H1 (cell line): ENCODE results near the gene KLF12. TPM values are rescaled to one million over a fixed set of nuclear protein-coding genes. Genes with fewer than 3 reads are reported as not detected.
A peak's percentile ranks its signal among the peaks of the same experiment; 100 is the strongest.

Source experiments
- CHD1 ChIP-seq: IDR thresholded peaks from 2 replicates; pipeline ENCODE4 v1.6.1; 2012; ENCODE audit warnings: low read depth, low read length, improper control_type of control experiment
- EGR1 ChIP-seq: IDR thresholded peaks from 2 replicates; pipeline ENCODE4 v1.6.1; 2011; ENCODE audit warnings: low read depth, low read length, borderline replicate concordance
- HDAC2 ChIP-seq, 2 experiments: fragments of 300-600 bp in 1 of 2; sonication (generic) in 1 of 2; IDR thresholded peaks; 2 replicates each; pipeline ENCODE4 v1.6.1; 2011 to 2012; ENCODE audit warnings: low read depth in 2 of 2, low read length in 2 of 2, mild to moderate bottlenecking in 2 of 2, moderate library complexity in 2 of 2, borderline replicate concordance in 1 of 2, inconsistent platforms in 1 of 2
- JUN ChIP-seq: IDR thresholded peaks from 2 replicates; pipeline ENCODE4 v1.6.1; 2011; ENCODE audit warnings: low read depth, mild to moderate bottlenecking, improper control_type of control experiment, low read length
- KDM4A ChIP-seq: IDR thresholded peaks from one replicate; pipeline ENCODE4 v1.7.1; 2012; ENCODE audit warnings: low read depth, mild to moderate bottlenecking, moderate library complexity, low read length, inconsistent platforms; ENCODE audit not compliant: severe bottlenecking
- KDM5A ChIP-seq: fragments of 200-600 bp; IDR thresholded peaks from 2 replicates; pipeline ENCODE4 v1.7.1; 2012; ENCODE audit warnings: mild to moderate bottlenecking, low read length, inconsistent platforms, mixed read lengths
- MAX ChIP-seq: IDR thresholded peaks from 2 replicates; pipeline ENCODE4 v1.6.1; 2012; ENCODE audit warnings: inconsistent platforms
- POLR2A ChIP-seq, 2 experiments: IDR thresholded peaks; 1 replicate in 1 of 2; 2 replicates in 1 of 2; pipeline ENCODE4 v1.6.1; 2011; ENCODE audit warnings: low read depth in 2 of 2, low read length in 2 of 2, mild to moderate bottlenecking in 2 of 2; ENCODE audit errors: control extremely low read depth in 1 of 2
- POU5F1 ChIP-seq: IDR thresholded peaks from 2 replicates; pipeline ENCODE4 v1.6.1; 2011; ENCODE audit warnings: low read depth, mild to moderate bottlenecking, low read length, moderate library complexity
- RAD21 ChIP-seq, 2 experiments: IDR thresholded peaks in 1 of 2; conservative IDR thresholded peaks in 1 of 2; 2 replicates each; pipeline ENCODE4 v1.6.1; 2011; ENCODE audit warnings: low read depth in 2 of 2, low read length in 2 of 2, improper control_type of control experiment in 1 of 2, inconsistent platforms in 1 of 2, mild to moderate bottlenecking in 1 of 2, moderate library complexity in 1 of 2
- RNF2 ChIP-seq: fragments of 200-900, 300-1000 bp; sonication (generic); IDR thresholded peaks from 2 replicates; pipeline ENCODE4 v1.7.1; 2016; ENCODE audit warnings: borderline replicate concordance, low read depth, mild to moderate bottlenecking, antibody characterized with exemption, low read length; ENCODE audit not compliant: poor library complexity, severe bottlenecking; ENCODE audit errors: missing control alignments
- SIRT6 ChIP-seq: IDR thresholded peaks from one replicate; pipeline ENCODE4 v1.7.1; 2012; ENCODE audit warnings: low read length, inconsistent platforms
- SP2 ChIP-seq: IDR thresholded peaks from 2 replicates; pipeline ENCODE4 v1.6.1; 2012; ENCODE audit warnings: mild to moderate bottlenecking, low read length, inconsistent platforms
- TCF12 ChIP-seq: IDR thresholded peaks from 2 replicates; pipeline ENCODE4 v1.6.1; 2011; ENCODE audit warnings: low read depth, mild to moderate bottlenecking, low read length
- YY1 ChIP-seq: IDR thresholded peaks from 2 replicates; pipeline ENCODE4 v1.6.1; 2011; ENCODE audit warnings: low read depth, mild to moderate bottlenecking, low read length
- polyA plus RNA-seq, 7 experiments: library from polyadenylated mRNA; depleted of rRNA in 3 of 7; stranded (reverse) in 5 of 7; unstranded in 2 of 7; fragments of >200 nt in 5 of 7; fragments of 200-250 nt in 2 of 7; gene quantifications; 1 replicate in 5 of 7; 2 replicates in 1 of 7; 4 replicates in 1 of 7; pipeline versions ENCODE4 v1.2.1 to v1.2.3, GENCODE V29; 2011 to 2013; ENCODE audit warnings: missing spikeins in 2 of 7, mixed read lengths in 2 of 7
- total RNA-seq: library from RNA; stranded (reverse); fragmentation: NEBNext Ultra II Directional; extraction: Animal tissue kit (Norgen Biotek cat#: 25700); gene quantifications from 2 replicates; pipeline ENCODE4 v1.2.1, GENCODE V29; 2021

The KLF12 gene
- total and polyA plus RNA-seq, 2 of the 8 experiments (the other 6 are each of a cell fraction or from before 2014, with no cell fraction given), result 6.6 to 12.1 TPM

GRCh38 chr13:74135326-74136083 is 1.3 kb upstream of the KLF12 start (continued):
- no peak for TF ChIP-seq KDM5A
- TF ChIP-seq SP2, result no peak
- TF ChIP-seq JUN, result no peak
- no peak for TF ChIP-seq KDM4A
- no peak for TF ChIP-seq RNF2
- no peak for TF ChIP-seq CHD1
- TF ChIP-seq MAX, result peak; percentile 56; the same call in 1 of the 2 replicates
- TF ChIP-seq EGR1, result peak; percentile 44; the same call in 1 of the 2 replicates
- TF ChIP-seq RAD21 (IDR thresholded peaks at IDR 0.05 in 1 of 2, conservative IDR thresholded peaks at IDR 0.05 in 1 of 2; ENCODE audit: low read depth in 2 of 2, low read length in 2 of 2), result peak in 1 of 2 experiments; percentile 0; a peak in 1 of 4 replicates
- 0 out of 2 replicates have a peak, but pooled peaks have one; percentile 4 for TF ChIP-seq TCF12
- 0 out of 2 replicates have a peak, but pooled peaks have one; percentile 25 for TF ChIP-seq YY1
- TF ChIP-seq POLR2A (IDR thresholded peaks at IDR 0.05; ENCODE audit: control extremely low read depth in 1 of 2, low read depth in 2 of 2, low read length in 2 of 2), result no peak; a peak in 2 of 3 replicates
- no peak for TF ChIP-seq POU5F1
- TF ChIP-seq HDAC2 (IDR thresholded peaks at IDR 0.05; ENCODE audit: borderline replicate concordance in 1 of 2, low read depth in 2 of 2, low read length in 2 of 2), result no peak; a peak in 1 of 4 replicates
- no peak for TF ChIP-seq SIRT6
